Liver (tissue), 9 donors: Measurements from ENCODE around the gene ATG4B. TPM values are rescaled to one million over a fixed set of nuclear protein-coding genes. Genes with fewer than 3 reads are reported as not detected.

Experiments
- DNase-seq: peaks from one replicate; pipeline ENCODE4 v3.0.0-alpha.2; 2017; ENCODE audit warnings: low spot score
- H3K27ac ChIP-seq, 2 donors: one replicate each; pipeline ENCODE4 v1.7.0; 2013; ENCODE audit warnings: inconsistent platforms in 2 of 2, low read length in 2 of 2, control low read depth in 1 of 2, low read depth in 1 of 2, mild to moderate bottlenecking in 1 of 2
- H3K27me3 ChIP-seq, 4 donors: one replicate each; pipeline versions ENCODE4 v1.6.1 to v1.7.0; 2013; ENCODE audit warnings: low read length in 3 of 4, inconsistent platforms in 1 of 4, mild to moderate bottlenecking in 1 of 4, moderate library complexity in 1 of 4; ENCODE audit not compliant: control insufficient read depth in 4 of 4, insufficient read depth in 4 of 4
- H3K36me3 ChIP-seq, 4 donors: one replicate each; pipeline versions ENCODE4 v1.6.1 to v1.7.0; 2013; ENCODE audit warnings: low read length in 3 of 4, mild to moderate bottlenecking in 3 of 4, low read depth in 1 of 4, moderate library complexity in 1 of 4; ENCODE audit not compliant: control insufficient read depth in 4 of 4, insufficient read depth in 3 of 4
- H3K4me1 ChIP-seq, 4 donors: one replicate each; pipeline versions ENCODE4 v1.6.1 to v1.7.0; 2013; ENCODE audit warnings: low read length in 3 of 4, mild to moderate bottlenecking in 3 of 4, moderate library complexity in 1 of 4; ENCODE audit not compliant: control insufficient read depth in 4 of 4, insufficient read depth in 4 of 4
- H3K4me3 ChIP-seq, 3 donors: one replicate each; pipeline versions ENCODE4 v1.6.1 to v1.7.0; 2013; ENCODE audit warnings: low read length in 3 of 3, control low read depth in 1 of 3, low read depth in 1 of 3, mild to moderate bottlenecking in 1 of 3
- H3K9ac ChIP-seq, 2 donors: one replicate each; pipeline ENCODE4 v1.7.0; 2013; ENCODE audit warnings: low read length in 2 of 2, mild to moderate bottlenecking in 2 of 2, moderate library complexity in 2 of 2, control low read depth in 1 of 2, low read depth in 1 of 2
- H3K9me3 ChIP-seq, 4 donors: one replicate each; pipeline versions ENCODE4 v1.6.1 to v1.7.0; 2013; ENCODE audit warnings: low read length in 3 of 4; ENCODE audit not compliant: control insufficient read depth in 4 of 4
- ATF3 ChIP-seq: IDR thresholded peaks from 2 replicates; pipeline ENCODE4 v1.6.1; 2016; ENCODE audit warnings: antibody characterized with exemption
- CTCF ChIP-seq: fragments of 150-350 bp; IDR thresholded peaks from 2 replicates; pipeline ENCODE4 v1.5.1; 2017; ENCODE audit warnings: improper control_type of control experiment, low read depth, low read length; ENCODE audit not compliant: missing input control
- EGR1 ChIP-seq, 2 donors: IDR thresholded peaks; 2 replicates each; pipeline ENCODE4 v1.6.1; 2016 to 2018; ENCODE audit warnings: antibody characterized with exemption in 2 of 2, low read depth in 2 of 2
- FOXA1 ChIP-seq: IDR thresholded peaks from 2 replicates; pipeline ENCODE4 v1.6.1; 2016; ENCODE audit warnings: antibody characterized with exemption
- FOXA2 ChIP-seq: IDR thresholded peaks from 2 replicates; pipeline ENCODE4 v1.6.1; 2016; ENCODE audit warnings: antibody characterized with exemption
- GABPA ChIP-seq, 2 donors: IDR thresholded peaks in 1 of 2; conservative IDR thresholded peaks in 1 of 2; 2 replicates each; pipeline ENCODE4 v1.6.1; 2016; ENCODE audit warnings: antibody characterized with exemption in 2 of 2, mild to moderate bottlenecking in 1 of 2, moderate library complexity in 1 of 2
- HNF4A ChIP-seq, 2 donors: conservative IDR thresholded peaks; 2 replicates each; pipeline ENCODE4 v1.6.1; 2016; ENCODE audit warnings: antibody characterized with exemption in 2 of 2, mild to moderate bottlenecking in 2 of 2
- HNF4G ChIP-seq: IDR thresholded peaks from 2 replicates; pipeline ENCODE4 v1.6.1; 2016; ENCODE audit warnings: antibody characterized with exemption
- JUND ChIP-seq, 2 donors: IDR thresholded peaks; 2 replicates each; pipeline ENCODE4 v1.6.1; 2016; ENCODE audit warnings: antibody characterized with exemption in 2 of 2
- MAX ChIP-seq: IDR thresholded peaks from 2 replicates; pipeline ENCODE4 v1.6.1; 2016; ENCODE audit warnings: antibody characterized with exemption
- NR2F2 ChIP-seq: IDR thresholded peaks from 2 replicates; pipeline ENCODE4 v1.6.1; 2016; ENCODE audit warnings: antibody characterized with exemption
- RAD21 ChIP-seq, 2 donors: IDR thresholded peaks; 2 replicates each; pipeline ENCODE4 v1.6.1; 2016; ENCODE audit warnings: antibody characterized with exemption in 2 of 2, mild to moderate bottlenecking in 2 of 2
- REST ChIP-seq: IDR thresholded peaks from 2 replicates; pipeline ENCODE4 v1.6.1; 2016; ENCODE audit warnings: antibody characterized with exemption, mild to moderate bottlenecking
- RXRA ChIP-seq, 2 donors: IDR thresholded peaks; 2 replicates each; pipeline ENCODE4 v1.6.1; 2017 to 2018; ENCODE audit warnings: antibody characterized with exemption in 2 of 2, mild to moderate bottlenecking in 1 of 2
- SP1 ChIP-seq: IDR thresholded peaks from 2 replicates; pipeline ENCODE4 v1.6.1; 2018; ENCODE audit warnings: antibody characterized with exemption, mild to moderate bottlenecking
- TAF1 ChIP-seq: conservative IDR thresholded peaks from 2 replicates; pipeline ENCODE4 v1.6.1; 2016; ENCODE audit warnings: antibody characterized with exemption, mild to moderate bottlenecking
- YY1 ChIP-seq: IDR thresholded peaks from 2 replicates; pipeline ENCODE4 v1.6.1; 2016; ENCODE audit warnings: antibody characterized with exemption, mild to moderate bottlenecking
- ZBTB33 ChIP-seq: IDR thresholded peaks from 2 replicates; pipeline ENCODE4 v1.6.1; 2016; ENCODE audit warnings: antibody characterized with exemption
- WGBS: extraction: QIAGEN DNeasy Blood & Tissue Kit; methylation state at CpG from one replicate; pipeline ENCODE4 v1.1.7; 2013; 5-methylcytosine and 5-hydroxymethylcytosine counted together
- polyA plus RNA-seq, 2 donors: library from polyadenylated mRNA; stranded (reverse) in 1 of 2; unstranded in 1 of 2; fragments of 200-250 nt in 1 of 2; fragments of >200 nt in 1 of 2; fragmentation: Nextera tagmentation in 1 of 2; extraction: Ambion mirVana in 1 of 2; gene quantifications; one replicate each; pipeline versions ENCODE4 v1.2.1 to v1.2.3, GENCODE V29; 2013 to 2015
- total RNA-seq, 2 donors: library from RNA; depleted of rRNA; stranded (reverse); fragments of >200 nt; gene quantifications; one replicate each; pipeline ENCODE4 v1.2.3, GENCODE V29; 2014
- donor health status: healthy.
- donor health status: healthy.
- donor health status: healthy.
- donor health status: healthy.
- donor health status: healthy.

Gene ATG4B
- total and polyA plus RNA-seq, 4 donors: 31.0 to 50.3 (median 37.7) TPM

GRCh38 chr2:241602720-241603119 lies 34.8 kb upstream of the ATG4B start:
- H3K4me3 ChIP-seq: no peak overlapping the region
- WGBS: 98% methylated on average over 17 of the region's 17 CpGs
- no peaks in the 10 kb centered on the region for H3K4me1 ChIP-seq
- no peak overlapping the region for H3K9ac ChIP-seq
- H3K36me3 ChIP-seq: peaks cover 7 to 41% (median 22%) of the 10 kb centered on the region in 4 donors
- no peaks in the 10 kb centered on the region for H3K9me3 ChIP-seq
- no peaks in the 10 kb centered on the region for H3K27me3 ChIP-seq
- H3K27ac ChIP-seq: no peak overlapping the region
- no peak for DNase-seq
- TF ChIP-seq HNF4A (conservative IDR thresholded peaks at IDR 0.05) (no peak), RXRA (IDR thresholded peaks at IDR 0.05) (no peak), MAX (no peak), TAF1 (no peak), EGR1 (IDR thresholded peaks at IDR 0.05; ENCODE audit: low read depth in 2 of 2) (no peak), ZBTB33 (no peak)

- DNase-seq: no peak
- TF ChIP-seq NR2F2: no peak
- TF ChIP-seq SP1: no peak
- no peak for TF ChIP-seq RXRA (IDR thresholded peaks at IDR 0.05)
- no peak overlapping the region for H3K9ac ChIP-seq
- WGBS: 92% methylated on average over 5 of the region's 5 CpGs
- H3K27me3 ChIP-seq: no peaks in the 10 kb centered on the region
- H3K9me3 ChIP-seq: no peaks in the 10 kb centered on the region
- no peak overlapping the region for H3K4me3 ChIP-seq
- H3K4me1 ChIP-seq: no peaks in the 10 kb centered on the region
- no peak overlapping the region for H3K27ac ChIP-seq
- peaks cover 8 to 39% (median 23%) of the 10 kb centered on the region in 4 donors for H3K36me3 ChIP-seq
Measured at GRCh38 chr2:241603686-241604085, 33.8 kb upstream of the ATG4B start.

GRCh38 chr2:241606186-241606585 lies 31.3 kb upstream of the ATG4B start:
- Histone ChIP-seq H3K27me3 (no peaks in the 10 kb centered on the region), H3K9ac (no peak overlapping the region), H3K36me3 (peaks cover 3 to 30% (median 15%) of the 10 kb centered on the region in 4 donors), H3K27ac (no peak overlapping the region), H3K9me3 (no peaks in the 10 kb centered on the region), H3K4me3 (no peak overlapping the region), H3K4me1 (peaks cover 2 to 8% (median 6%) of the 10 kb centered on the region in 4 donors)
- no peak for DNase-seq
- TF ChIP-seq GABPA (IDR thresholded peaks at IDR 0.05 in 1 of 2, conservative IDR thresholded peaks at IDR 0.05 in 1 of 2) (no peak), YY1 (no peak), ATF3 (no peak), HNF4A (conservative IDR thresholded peaks at IDR 0.05) (no peak), CTCF (no peak), FOXA2 (no peak), ZBTB33 (no peak), FOXA1 (no peak), REST (no peak), EGR1 (IDR thresholded peaks at IDR 0.05; ENCODE audit: low read depth in 2 of 2) (no peak), TAF1 (no peak), RAD21 (IDR thresholded peaks at IDR 0.05) (no peak), SP1 (no peak), JUND (IDR thresholded peaks at IDR 0.05) (no peak), HNF4G (no peak), MAX (no peak), NR2F2 (no peak), RXRA (IDR thresholded peaks at IDR 0.05) (no peak)
- 97% methylated on average over 8 of the region's 8 CpGs for WGBS
